CD4-positive, CD25-positive, alpha-beta regulatory T cell (primary cell): ENCODE results near the gene DYNLT2B. TPM values are rescaled to one million over a fixed set of nuclear protein-coding genes. Genes with fewer than 3 reads are reported as not detected.
"Not testable (repeated sequence)": the region's sequence is repeated elsewhere in the genome, so short reads cannot be mapped to it uniquely, and the experiment has no call there.

Experiments
- ATAC-seq, 2 donors: fragments of 150-1000 bp; cut with Tn5 transposase; one replicate each; pipeline ENCODE4 v1.10.0; 2021; ENCODE audit warnings: low read depth in 2 of 2, moderate number of reproducible peaks in 2 of 2, moderate library complexity in 1 of 2
- DNase-seq, 3 donors: peaks; one replicate each; pipeline versions ENCODE4 v3.0.0 to v3.0.0-alpha.2; 2012 to 2022; ENCODE audit warnings: mixed read lengths in 1 of 3
- H3K27ac ChIP-seq: one replicate; pipeline ENCODE4 v1.7.0; 2013; ENCODE audit warnings: mild to moderate bottlenecking, low read length; ENCODE audit not compliant: insufficient read depth, poor library complexity, severe bottlenecking
- H3K27me3 ChIP-seq: one replicate; pipeline ENCODE4 v1.7.0; 2013; ENCODE audit warnings: low read length; ENCODE audit not compliant: control insufficient read depth, insufficient read depth
- H3K36me3 ChIP-seq: one replicate; pipeline ENCODE4 v1.7.0; 2013; ENCODE audit warnings: mild to moderate bottlenecking, low read length, moderate library complexity; ENCODE audit not compliant: control insufficient read depth, insufficient read depth
- H3K4me1 ChIP-seq: 2 replicates; pipeline ENCODE4 v1.7.0; 2013; ENCODE audit warnings: mild to moderate bottlenecking, low read length; ENCODE audit not compliant: insufficient read depth, control insufficient read depth, poor library complexity, severe bottlenecking
- H3K4me3 ChIP-seq: one replicate; pipeline ENCODE4 v1.7.0; 2013; ENCODE audit warnings: low read depth, mild to moderate bottlenecking, low read length, moderate library complexity
- H3K9me3 ChIP-seq, 2 experiments: 1 replicate in 1 of 2; 2 replicates in 1 of 2; pipeline ENCODE4 v1.7.0; 2013; ENCODE audit warnings: low read length in 2 of 2, mild to moderate bottlenecking in 1 of 2, moderate library complexity in 1 of 2; ENCODE audit not compliant: control insufficient read depth in 2 of 2
- H3K27ac Mint-ChIP-seq, 3 donors: one replicate each; pipeline ENCODE4 v1.8.0; 2020 to 2022; ENCODE audit warnings: mild to moderate bottlenecking in 3 of 3, mixed read lengths in 3 of 3, moderate library complexity in 2 of 3
- H3K27me3 Mint-ChIP-seq: one replicate; pipeline ENCODE4 v1.8.0; 2022; ENCODE audit warnings: mild to moderate bottlenecking, mixed read lengths
- H3K36me3 Mint-ChIP-seq: one replicate; pipeline ENCODE4 v1.8.0; 2020; ENCODE audit warnings: mixed read lengths
- H3K4me1 Mint-ChIP-seq, 4 donors: one replicate each; pipeline ENCODE4 v1.8.0; 2020 to 2022; ENCODE audit warnings: mixed read lengths in 4 of 4, mild to moderate bottlenecking in 1 of 4
- H3K4me3 Mint-ChIP-seq, 4 donors: one replicate each; pipeline ENCODE4 v1.8.0; 2020 to 2022; ENCODE audit warnings: mild to moderate bottlenecking in 4 of 4, mixed read lengths in 4 of 4, moderate library complexity in 3 of 4
- H3K9me3 Mint-ChIP-seq, 7 donors: one replicate each; pipeline ENCODE4 v1.8.0; 2020 to 2022; ENCODE audit warnings: mixed read lengths in 7 of 7, mild to moderate bottlenecking in 3 of 7, moderate library complexity in 2 of 7
- polyA plus RNA-seq, 4 donors: library from polyadenylated mRNA; unstranded; fragments of 300-500 nt; fragmentation: Illumina TruSeq; gene quantifications; one replicate each; pipeline ENCODE4 v1.2.3, GENCODE V29; 2021
- total RNA-seq: library from RNA; stranded (reverse); gene quantifications from one replicate; pipeline ENCODE4 v1.2.3, GENCODE V29; 2022

Gene DYNLT2B
- total and polyA plus RNA-seq, 5 donors from 2014 or later = 9.1 to 20.7 (median 16.6) TPM

DNA sequence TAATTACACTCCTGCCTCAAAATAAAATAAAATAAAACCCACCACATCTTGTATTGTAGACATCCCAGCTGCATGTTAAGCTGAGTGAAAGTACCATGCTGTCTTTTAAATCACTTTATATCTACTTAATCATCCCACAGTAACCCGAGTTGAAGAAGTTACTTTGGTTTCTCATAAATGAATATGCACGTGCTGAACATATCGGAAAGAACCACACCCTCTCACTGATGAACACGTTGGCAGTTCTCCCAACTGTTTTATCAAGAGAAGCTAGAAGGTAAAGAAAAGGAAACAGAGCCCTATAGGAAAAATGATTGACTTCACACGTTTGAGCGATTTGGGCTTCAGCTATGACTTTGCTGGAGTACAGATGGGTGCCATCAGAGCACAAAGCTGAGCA is 36.1 kb upstream of the DYNLT2B start:
- no peak overlapping the region for H3K4me3 ChIP-seq
- peaks cover 59% of the 10 kb centered on the region for H3K36me3 ChIP-seq

DNA sequence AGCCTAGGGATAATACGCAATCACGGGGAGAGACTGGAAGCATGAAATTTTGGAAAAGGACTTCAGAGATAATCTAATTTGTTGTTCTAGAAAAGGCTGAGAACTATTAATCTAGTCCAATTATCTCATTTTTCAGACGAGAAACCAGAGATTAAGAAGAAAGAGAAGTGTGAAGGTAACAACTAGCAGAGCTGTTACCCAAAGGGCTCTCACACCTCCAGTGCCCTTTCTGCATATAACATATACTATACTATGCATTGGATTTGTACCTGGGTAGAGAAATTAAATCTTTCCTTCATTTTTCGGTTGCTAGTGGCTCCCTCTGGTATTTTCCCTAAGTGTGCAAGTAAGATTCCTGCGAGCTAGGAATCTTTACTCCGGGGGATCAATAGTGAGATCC is 33.5 kb upstream of the DYNLT2B start:
- DNase-seq (no peak), ATAC-seq (no peak)
- Histone ChIP-seq H3K4me3 (no peak overlapping the region), H3K36me3 (peaks cover 45% of the 10 kb centered on the region), H3K27me3 (no peaks in the 10 kb centered on the region), H3K9me3 (no peaks in the 10 kb centered on the region), H3K27ac (no peak overlapping the region), H3K4me1 (no peaks in the 10 kb centered on the region)
- peaks cover 36% of the 10 kb centered on the region for H3K36me3 Mint-ChIP-seq
- H3K27ac Mint-ChIP-seq = no peak overlapping the region
- H3K27me3 Mint-ChIP-seq = no peaks in the 10 kb centered on the region
- H3K4me3 Mint-ChIP-seq = no peak overlapping the region
- peaks cover 0 to 5% (median 0%) of the 10 kb centered on the region in 4 donors for H3K4me1 Mint-ChIP-seq
- H3K9me3 Mint-ChIP-seq = peaks cover 0 to 2% (median 0%) of the 10 kb centered on the region in 7 donors

More for the DNA sequence above, 36.1 kb upstream of the DYNLT2B start:
- Mint-ChIP-seq H3K27me3 (no peaks in the 10 kb centered on the region), H3K27ac (peak overlapping the region in 1 of 3 donors; percentile 44), H3K4me3 (no peak overlapping the region), H3K4me1 (peaks cover 2 to 13% (median 5%) of the 10 kb centered on the region in 4 donors), H3K9me3 (peaks cover 0 to 2% (median 0%) of the 10 kb centered on the region in 7 donors), H3K36me3 (peaks cover 34% of the 10 kb centered on the region)
- no peak overlapping the region for H3K27ac ChIP-seq
- ATAC-seq (no peak), DNase-seq (no peak)
- no peaks in the 10 kb centered on the region for H3K9me3 ChIP-seq
- no peaks in the 10 kb centered on the region for H3K27me3 ChIP-seq
- H3K4me1 ChIP-seq = no peaks in the 10 kb centered on the region

DNA sequence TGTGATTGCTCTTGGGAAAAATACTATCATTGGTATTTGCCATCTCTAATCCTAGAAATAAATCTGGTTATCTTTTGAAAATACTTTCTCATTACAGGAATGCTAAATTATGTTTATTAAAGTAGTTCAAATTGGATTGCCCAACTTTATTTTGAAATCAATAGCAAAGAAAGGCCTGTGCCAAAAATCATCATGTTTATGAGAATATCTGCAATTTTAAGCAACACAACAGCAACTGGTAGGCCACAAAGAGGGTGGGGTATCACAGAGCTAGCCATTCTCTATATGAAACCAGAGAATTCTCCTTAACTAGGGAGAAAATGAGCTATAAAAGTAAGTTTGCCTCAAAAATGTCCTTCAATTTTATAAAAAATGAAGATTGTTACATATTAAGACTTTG is 32.0 kb upstream of the DYNLT2B start:
- H3K4me3 ChIP-seq = no peak overlapping the region
- H3K27me3 ChIP-seq = no peaks in the 10 kb centered on the region
- Mint-ChIP-seq H3K4me1 (peaks cover 0 to 7% (median 2%) of the 10 kb centered on the region in 4 donors), H3K36me3 (peaks cover 30% of the 10 kb centered on the region), H3K9me3 (peaks cover 0 to 2% (median 0%) of the 10 kb centered on the region in 7 donors), H3K27ac (no peak overlapping the region), H3K27me3 (no peaks in the 10 kb centered on the region), H3K4me3 (no peak overlapping the region)
- no peak for DNase-seq
- no peak for ATAC-seq
- H3K27ac ChIP-seq = no peak overlapping the region
- H3K9me3 ChIP-seq = no peaks in the 10 kb centered on the region
- H3K36me3 ChIP-seq = peaks cover 30% of the 10 kb centered on the region
- no peaks in the 10 kb centered on the region for H3K4me1 ChIP-seq

DNA sequence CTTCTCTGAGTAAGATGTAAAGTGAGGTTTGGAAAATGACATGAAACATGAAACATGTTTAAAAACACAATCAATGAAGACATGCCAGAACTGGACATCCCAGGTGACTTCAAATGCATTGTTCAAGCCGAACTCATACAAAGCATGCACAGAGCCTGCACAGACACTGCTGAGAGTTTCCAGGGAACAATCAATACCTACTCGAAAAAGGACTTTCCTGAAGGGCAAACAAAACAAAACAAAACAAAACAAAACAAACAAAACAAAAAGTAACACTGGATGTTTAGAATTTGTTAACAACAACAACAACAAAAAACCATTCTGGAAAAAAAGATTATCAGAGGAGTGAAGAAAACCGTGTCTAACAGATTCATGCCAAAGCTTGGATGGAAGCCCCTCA is 30.7 kb upstream of the DYNLT2B start:
- no peak for DNase-seq

DNA sequence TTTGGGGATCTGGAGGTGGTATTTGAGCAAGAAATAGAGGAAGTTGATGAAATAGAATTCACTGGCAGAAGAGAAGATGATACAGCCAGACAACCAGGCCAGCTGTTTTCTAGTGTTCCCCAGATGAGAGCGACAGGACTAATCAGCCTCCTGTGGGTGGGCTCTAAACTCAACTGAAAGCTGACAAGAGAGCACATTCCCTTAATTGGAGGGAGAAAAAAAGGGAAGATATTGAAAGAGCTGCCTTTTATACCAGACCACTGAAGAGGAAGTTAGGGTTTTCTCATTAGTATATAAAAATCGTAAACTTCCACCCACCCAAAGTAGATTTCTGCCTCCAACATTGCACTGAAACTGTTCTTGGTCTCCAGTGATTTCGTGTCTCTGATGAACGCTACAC is 26.6 kb upstream of the DYNLT2B start:
- H3K4me3 ChIP-seq = no peak overlapping the region
- H3K27ac ChIP-seq = no peak overlapping the region
- Mint-ChIP-seq H3K9me3 (no peaks in the 10 kb centered on the region), H3K27ac (no peak overlapping the region), H3K4me3 (no peak overlapping the region), H3K36me3 (peaks cover 15% of the 10 kb centered on the region), H3K4me1 (peaks cover 0 to 15% (median 0%) of the 10 kb centered on the region in 4 donors), H3K27me3 (no peaks in the 10 kb centered on the region)
- no peaks in the 10 kb centered on the region for H3K9me3 ChIP-seq
- ATAC-seq (no peak), DNase-seq (no peak)
- no peaks in the 10 kb centered on the region for H3K4me1 ChIP-seq
- no peaks in the 10 kb centered on the region for H3K27me3 ChIP-seq
- peaks cover 8% of the 10 kb centered on the region for H3K36me3 ChIP-seq

More for the DNA sequence above, 30.7 kb upstream of the DYNLT2B start:
- Mint-ChIP-seq H3K36me3 (peaks cover 24% of the 10 kb centered on the region), H3K4me1 (peaks cover 0 to 15% (median 2%) of the 10 kb centered on the region in 4 donors), H3K9me3 (peaks cover 0 to 2% (median 0%) of the 10 kb centered on the region in 7 donors), H3K4me3 (no peak overlapping the region), H3K27ac (no peak overlapping the region), H3K27me3 (no peaks in the 10 kb centered on the region)
- ATAC-seq = no peak
- no peaks in the 10 kb centered on the region for H3K4me1 ChIP-seq
- no peaks in the 10 kb centered on the region for H3K9me3 ChIP-seq
- H3K27me3 ChIP-seq = no peaks in the 10 kb centered on the region
- peaks cover 18% of the 10 kb centered on the region for H3K36me3 ChIP-seq
- H3K27ac ChIP-seq = no peak overlapping the region
- no peak overlapping the region for H3K4me3 ChIP-seq

DNA sequence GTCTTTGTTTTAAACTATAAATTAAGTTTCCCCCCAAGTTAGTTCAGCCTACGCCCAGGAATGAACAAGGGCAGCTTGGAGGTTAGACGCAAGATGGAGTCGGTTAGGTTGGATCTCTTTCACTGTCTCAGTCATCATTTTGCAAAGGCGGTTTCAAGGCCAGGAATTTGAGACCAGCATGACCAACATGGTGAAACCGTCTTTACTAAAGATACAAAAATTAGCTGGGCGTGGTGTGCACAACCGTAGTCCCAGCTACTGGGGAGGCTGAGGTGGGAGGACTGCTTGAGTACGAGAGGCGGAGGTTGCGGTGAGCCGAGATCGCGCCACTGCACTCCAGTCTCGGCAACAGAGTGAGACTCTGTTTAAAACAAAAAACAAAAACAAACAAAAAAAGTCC is 25.9 kb upstream of the DYNLT2B start:
- H3K4me3 ChIP-seq, H3K4me3 Mint-ChIP-seq, H3K27me3 Mint-ChIP-seq, ATAC-seq, H3K4me1 ChIP-seq, H3K9me3 Mint-ChIP-seq, H3K36me3 ChIP-seq, H3K27ac Mint-ChIP-seq, H3K27me3 ChIP-seq, DNase-seq, H3K9me3 ChIP-seq, H3K27ac ChIP-seq: not testable (repeated sequence)
- Mint-ChIP-seq H3K36me3 (peaks cover 15% of the 10 kb centered on the region), H3K4me1 (peaks cover 0 to 15% (median 0%) of the 10 kb centered on the region in 4 donors)

DNA sequence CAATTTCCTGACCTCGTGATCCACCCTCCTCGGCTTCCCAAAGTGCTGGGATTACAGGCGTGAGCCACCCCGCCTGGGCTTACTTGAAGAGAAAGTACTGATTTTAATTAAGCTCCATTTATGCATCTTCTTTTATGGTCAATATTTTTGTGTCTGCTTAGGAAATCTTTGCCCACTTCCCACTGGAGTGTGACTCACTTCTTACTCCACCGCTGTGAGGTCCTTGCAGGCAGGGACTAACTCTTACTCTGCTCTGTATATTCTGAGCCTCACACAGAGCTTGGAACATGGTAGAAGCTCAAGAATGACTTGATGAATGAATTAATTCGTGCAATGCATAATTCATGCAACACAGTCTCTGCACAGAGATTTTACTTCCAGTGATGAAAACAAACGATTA is 23.1 kb upstream of the DYNLT2B start:
- H3K27me3 ChIP-seq = no peaks in the 10 kb centered on the region
- H3K36me3 Mint-ChIP-seq = peaks cover 7% of the 10 kb centered on the region
- H3K4me1 Mint-ChIP-seq = peaks cover 0 to 15% (median 0%) of the 10 kb centered on the region in 4 donors
- ATAC-seq (no peak), DNase-seq (no peak)
- H3K36me3 ChIP-seq = no peaks in the 10 kb centered on the region
- H3K27ac ChIP-seq = no peak overlapping the region
- no peaks in the 10 kb centered on the region for H3K9me3 ChIP-seq
- H3K4me3 ChIP-seq = no peak overlapping the region
- H3K4me3 Mint-ChIP-seq = no peak overlapping the region
- no peak overlapping the region for H3K27ac Mint-ChIP-seq
- no peaks in the 10 kb centered on the region for H3K4me1 ChIP-seq
- peaks cover 8% of the 10 kb centered on the region for H3K27me3 Mint-ChIP-seq
- H3K9me3 Mint-ChIP-seq = no peaks in the 10 kb centered on the region

DNA sequence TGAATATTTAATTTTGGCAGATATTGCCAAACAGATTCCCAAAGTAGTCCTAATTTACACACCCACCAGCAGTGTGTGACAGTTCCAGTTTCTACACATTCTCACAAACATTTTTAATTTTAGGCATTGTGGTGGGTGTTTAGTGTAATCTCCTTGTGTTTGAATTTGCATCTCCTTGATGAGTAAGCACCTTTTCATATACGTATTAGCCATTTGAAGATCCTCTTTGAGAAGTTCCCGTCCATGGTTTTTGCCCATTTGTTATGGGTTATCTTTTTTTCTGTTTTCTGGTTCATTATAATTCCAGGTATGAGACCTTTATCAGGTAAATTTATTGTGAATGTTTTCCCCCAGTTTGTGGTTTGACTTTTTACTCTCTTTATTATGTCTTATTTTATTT is 22.4 kb upstream of the DYNLT2B start:
- ATAC-seq = no peak
- Histone ChIP-seq H3K36me3 (no peaks in the 10 kb centered on the region), H3K27me3 (no peaks in the 10 kb centered on the region), H3K27ac (no peak overlapping the region), H3K9me3 (no peaks in the 10 kb centered on the region), H3K4me3 (no peak overlapping the region), H3K4me1 (no peaks in the 10 kb centered on the region)
- Mint-ChIP-seq H3K36me3 (peaks cover 2% of the 10 kb centered on the region), H3K4me1 (peaks cover 0 to 10% (median 0%) of the 10 kb centered on the region in 4 donors), H3K27me3 (peaks cover 13% of the 10 kb centered on the region), H3K27ac (no peak overlapping the region), H3K4me3 (no peak overlapping the region), H3K9me3 (no peaks in the 10 kb centered on the region)
- DNase-seq = no peak
